Chondrocyte (in vitro differentiated cells): ENCODE data around the gene CORO7. TPM values are rescaled to one million over a fixed set of nuclear protein-coding genes. Genes with fewer than 3 reads are reported as not detected.

Source experiments
- DNase-seq: peaks from one replicate; pipeline ENCODE4 v3.0.0; 2021; ENCODE audit warnings: mixed read lengths, low spot score
- H3K27ac Mint-ChIP-seq: one replicate; pipeline ENCODE4 v1.8.0; 2021; ENCODE audit warnings: mild to moderate bottlenecking, moderate library complexity, mixed read lengths; ENCODE audit not compliant: unreplicated experiment
- H3K27me3 Mint-ChIP-seq: 2 replicates; pipeline ENCODE4 v1.8.0; 2021; ENCODE audit warnings: low read depth, mixed read lengths
- H3K36me3 Mint-ChIP-seq: 2 replicates; pipeline ENCODE4 v1.8.0; 2021; ENCODE audit warnings: low read depth, mixed read lengths
- H3K4me1 Mint-ChIP-seq: 2 replicates; pipeline ENCODE4 v1.8.0; 2021; ENCODE audit warnings: low read depth, mild to moderate bottlenecking, mixed read lengths
- H3K4me3 Mint-ChIP-seq: one replicate; pipeline ENCODE4 v1.8.0; 2021; ENCODE audit warnings: mild to moderate bottlenecking, moderate library complexity, mixed read lengths; ENCODE audit not compliant: unreplicated experiment
- H3K9me3 Mint-ChIP-seq: 2 replicates; pipeline ENCODE4 v1.8.0; 2021; ENCODE audit warnings: low read depth, mixed read lengths
- CTCF ChIP-seq: fragments of 200-600 bp; sonication (generic); IDR thresholded peaks from 2 replicates; pipeline ENCODE4 v1.5.0; 2021; ENCODE audit warnings: antibody characterized with exemption, mild to moderate bottlenecking, moderate library complexity
- total RNA-seq: library from RNA; stranded (reverse); gene quantifications from 3 replicates; pipeline ENCODE4 v1.2.1, GENCODE V29; 2021

Gene CORO7
- total RNA-seq, 1 donor from 2014 or later: 24.6 TPM

GRCh38 chr16:4426021-4426684, 9.8 kb upstream of the CORO7 start:
- Mint-ChIP-seq H3K9me3 (no peaks in the 10 kb centered on the region), H3K27me3 (no peaks in the 10 kb centered on the region), H3K36me3 (peaks cover 3% of the 10 kb centered on the region), H3K4me1 (peaks cover 25% of the 10 kb centered on the region), H3K27ac (peak overlapping the region; percentile 98), H3K4me3 (peak overlapping the region; percentile 97)
- TF ChIP-seq CTCF: no peak
- DNase-seq: no peak

- H3K9me3 Mint-ChIP-seq: no peaks in the 10 kb centered on the region
- H3K4me1 Mint-ChIP-seq: peaks cover 25% of the 10 kb centered on the region
- peaks cover 3% of the 10 kb centered on the region for H3K36me3 Mint-ChIP-seq
- H3K4me3 Mint-ChIP-seq: peak within 1 kb of the TSS; percentile 97
- H3K27me3 Mint-ChIP-seq: no peaks in the 10 kb centered on the region
- TF ChIP-seq CTCF: no peak
- H3K27ac Mint-ChIP-seq: peak within 1 kb of the TSS; percentile 98
- DNase-seq: peak; percentile 96
These were observed 9.1 kb upstream of the CORO7 start, which contains the start of gene DNAJA3 for GRCh38 chr16:4425378-4426020. TSS of gene DNAJA3 (plus strand) at chr16:4425868. CDS start at chr16:4425882, 14 bp downstream.

GRCh38 chr16:4420505-4421105, 4.2 kb upstream of the CORO7 start:
- H3K27ac Mint-ChIP-seq: no peak overlapping the region

GRCh38 chr16:4419402-4419959, 3.1 kb upstream of the CORO7 start:
- Mint-ChIP-seq H3K4me3 (no peak overlapping the region), H3K27ac (no peak overlapping the region), H3K27me3 (no peaks in the 10 kb centered on the region), H3K9me3 (no peaks in the 10 kb centered on the region), H3K4me1 (peaks cover 15% of the 10 kb centered on the region), H3K36me3 (no peaks in the 10 kb centered on the region)
- no peak for TF ChIP-seq CTCF
- no peak for DNase-seq

More at GRCh38 chr16:4420505-4421105, 4.2 kb upstream of the CORO7 start:
- Mint-ChIP-seq H3K27me3 (no peaks in the 10 kb centered on the region), H3K36me3 (no peaks in the 10 kb centered on the region), H3K9me3 (no peaks in the 10 kb centered on the region), H3K4me3 (no peak overlapping the region), H3K4me1 (peaks cover 9% of the 10 kb centered on the region)
- no peak for DNase-seq
- TF ChIP-seq CTCF: no peak

GRCh38 chr16:4415538-4416199, 727 bp downstream of the CORO7 start:
- no peak for TF ChIP-seq CTCF

More at GRCh38 chr16:4415538-4416199, 727 bp downstream of the CORO7 start:
- peak overlapping the region; percentile 68 for H3K27ac Mint-ChIP-seq
- H3K4me3 Mint-ChIP-seq: peak overlapping the region; percentile 84
- no peaks in the 10 kb centered on the region for H3K9me3 Mint-ChIP-seq
- peak; percentile 77 for DNase-seq
- peaks cover 2% of the 10 kb centered on the region for H3K36me3 Mint-ChIP-seq
- peaks cover 22% of the 10 kb centered on the region for H3K4me1 Mint-ChIP-seq
- no peaks in the 10 kb centered on the region for H3K27me3 Mint-ChIP-seq
